NCI-H2227 (cell line): Measurements from ENCODE around the gene FGD6.
"Not testable (repeated sequence)": the region's sequence is repeated elsewhere in the genome, so short reads cannot be mapped to it uniquely, and the experiment has no call there.

Experiments used
- DNase-seq: peaks from one replicate; lab custom pipeline; 2025; ENCODE audit not compliant: unreplicated experiment; lab: John Stamatoyannopoulos, UW

The FGD6 gene

GRCh38 chr12:95130096-95130495, 87.2 kb downstream of the FGD6 start:
- no peak for DNase-seq

- no peak for DNase-seq
Observed at GRCh38 chr12:95129115-95129514, 88.2 kb downstream of the FGD6 start.

- DNase-seq, result no peak
Observed at GRCh38 chr12:95126736-95127135, 90.5 kb downstream of the FGD6 start.

- DNase-seq, result no peak
Observed at GRCh38 chr12:95126076-95126475, 91.2 kb downstream of the FGD6 start.

- no peak for DNase-seq
Observed at GRCh38 chr12:95124106-95124505, 93.2 kb downstream of the FGD6 start.

- no peak for DNase-seq
Observed at GRCh38 chr12:95118788-95119179, 98.5 kb downstream of the FGD6 start.

- DNase-seq, result no peak
Observed at GRCh38 chr12:95118138-95118787, 99.0 kb downstream of the FGD6 start.

GRCh38 chr12:95117178-95117599, 100.1 kb downstream of the FGD6 start:
- peak; percentile 71 for DNase-seq

GRCh38 chr12:95116773-95117172, 100.5 kb downstream of the FGD6 start:
- DNase-seq, result no peak

- no peak for DNase-seq
Observed at GRCh38 chr12:95116341-95116740, 100.9 kb downstream of the FGD6 start.

GRCh38 chr12:95115641-95116040, 101.6 kb downstream of the FGD6 start:
- DNase-seq, result no peak

- DNase-seq, result no peak
Observed at GRCh38 chr12:95114766-95115405, 102.4 kb downstream of the FGD6 start.

- no peak for DNase-seq
Observed at GRCh38 chr12:95107362-95107761, 109.9 kb downstream of the FGD6 start.

- no peak for DNase-seq
Observed at GRCh38 chr12:95105540-95105939, 111.7 kb downstream of the FGD6 start.

GRCh38 chr12:95104919-95105452, 112.3 kb downstream of the FGD6 start:
- DNase-seq, result no peak

GRCh38 chr12:95102916-95103671, 114.2 kb downstream of the FGD6 start:
- peak; percentile 52 for DNase-seq

- not testable (repeated sequence) for DNase-seq
Observed at GRCh38 chr12:95101957-95102356, 115.3 kb downstream of the FGD6 start.

- no peak for DNase-seq
Observed at GRCh38 chr12:95100264-95101190, 116.7 kb downstream of the FGD6 start.

GRCh38 chr12:95099270-95099790, 117.9 kb downstream of the FGD6 start:
- DNase-seq, result no peak

- DNase-seq, result no peak
Observed at GRCh38 chr12:95096852-95097251, 120.4 kb downstream of the FGD6 start.

- DNase-seq, result no peak
Observed at GRCh38 chr12:95096378-95096777, 120.9 kb downstream of the FGD6 start.
